ENCODE data around the gene CLIP2. TPM values are rescaled to one million over a fixed set of nuclear protein-coding genes. Genes with fewer than 3 reads are reported as not detected.
"Not testable (repeated sequence)": the region's sequence is repeated elsewhere in the genome, so short reads cannot be mapped to it uniquely, and the experiment has no call there.

The CLIP2 gene
- total and polyA plus RNA-seq, 2 donors from 2014 or later, result 5.8 to 19.1 TPM

- no peak overlapping the region for H3K27ac ChIP-seq (ENCODE audit: low read depth in 2 of 2, low read length in 2 of 2)
- no peak overlapping the region for H3K4me3 ChIP-seq (ENCODE audit: low read length in 3 of 3)
- TF ChIP-seq CTCF (IDR thresholded peaks at IDR 0.05; ENCODE audit: borderline replicate concordance, extremely low read depth, insufficient read depth), result no peak
- FAIRE-seq, result no peak
- H3K27me3 ChIP-seq (ENCODE audit: control insufficient read depth, insufficient read depth, low read length), result no peaks in the 10 kb centered on the region
- DNase-seq, result peak in 3 of 5 donors; percentile 21 to 38 (median 29)
- intact Hi-C loops (cut with DNase I), result no loop called here
- H3K9ac ChIP-seq (ENCODE audit: low read length in 3 of 3), result no peak overlapping the region
- H3K36me3 ChIP-seq (ENCODE audit: control insufficient read depth in 2 of 3, insufficient read depth in 3 of 3, low read length in 3 of 3), result no peaks in the 10 kb centered on the region
- H3K9me3 ChIP-seq (ENCODE audit: control insufficient read depth in 2 of 3, insufficient read depth in 1 of 3, low read length in 3 of 3), result no peaks in the 10 kb centered on the region
- H3K4me1 ChIP-seq (ENCODE audit: control insufficient read depth in 2 of 3, insufficient read depth in 2 of 3, low read depth in 1 of 3, low read length in 3 of 3), result peaks cover 0 to 11% (median 0%) of the 10 kb centered on the region in 3 donors
Observed at GRCh38 chr7:74428023-74428422, 138.8 kb downstream of the CLIP2 start.

GRCh38 chr7:74429153-74429747 is 140.0 kb downstream of the CLIP2 start:
- Histone ChIP-seq H3K4me1 (ENCODE audit: control insufficient read depth in 2 of 3, insufficient read depth in 2 of 3, low read depth in 1 of 3, low read length in 3 of 3) (peaks cover 0 to 11% (median 0%) of the 10 kb centered on the region in 3 donors), H3K36me3 (ENCODE audit: control insufficient read depth in 2 of 3, insufficient read depth in 3 of 3, low read length in 3 of 3) (no peaks in the 10 kb centered on the region), H3K27ac (ENCODE audit: low read depth in 2 of 2, low read length in 2 of 2) (peak overlapping the region; percentile 67 to 88), H3K27me3 (ENCODE audit: control insufficient read depth, insufficient read depth, low read length) (no peaks in the 10 kb centered on the region), H3K4me3 (ENCODE audit: low read length in 3 of 3) (no peak overlapping the region), H3K9me3 (ENCODE audit: control insufficient read depth in 2 of 3, insufficient read depth in 1 of 3, low read length in 3 of 3) (no peaks in the 10 kb centered on the region), H3K9ac (ENCODE audit: low read length in 3 of 3) (peak overlapping the region in 1 of 3 donors; percentile 40)
- FAIRE-seq (no peak), DNase-seq (peak; percentile 84 to 92 (median 88))
- intact Hi-C loops (cut with DNase I), result no loop called here
- TF ChIP-seq CTCF (IDR thresholded peaks at IDR 0.05; ENCODE audit: borderline replicate concordance, extremely low read depth, insufficient read depth), result no peak

GRCh38 chr7:74430409-74430808 is 141.2 kb downstream of the CLIP2 start:
- intact Hi-C loops (cut with DNase I); H3K36me3 ChIP-seq (ENCODE audit: control insufficient read depth in 2 of 3, insufficient read depth in 3 of 3, low read length in 3 of 3); H3K9me3 ChIP-seq (ENCODE audit: control insufficient read depth in 2 of 3, insufficient read depth in 1 of 3, low read length in 3 of 3); H3K27me3 ChIP-seq (ENCODE audit: control insufficient read depth, insufficient read depth, low read length); FAIRE-seq; H3K4me3 ChIP-seq (ENCODE audit: low read length in 3 of 3): not testable (repeated sequence)
- Histone ChIP-seq H3K27ac (ENCODE audit: low read depth in 2 of 2, low read length in 2 of 2) (peak overlapping the region; percentile 66 to 85), H3K9ac (ENCODE audit: low read length in 3 of 3) (peak overlapping the region in 1 of 3 donors; percentile 26), H3K4me1 (ENCODE audit: control insufficient read depth in 2 of 3, insufficient read depth in 2 of 3, low read depth in 1 of 3, low read length in 3 of 3) (peaks cover 0 to 14% (median 4%) of the 10 kb centered on the region in 3 donors)
- peak in 1 of 5 donors; percentile 50 for DNase-seq

- intact Hi-C loops (cut with DNase I), result no loop called here
- H3K4me3 ChIP-seq (ENCODE audit: low read length in 3 of 3), result no peak overlapping the region
Observed at GRCh38 chr7:74430961-74431466, 141.8 kb downstream of the CLIP2 start.

GRCh38 chr7:74437291-74437571 is 148.0 kb downstream of the CLIP2 start:
- DNase-seq; H3K4me1 ChIP-seq (ENCODE audit: control insufficient read depth in 2 of 3, insufficient read depth in 2 of 3, low read depth in 1 of 3, low read length in 3 of 3); H3K27me3 ChIP-seq (ENCODE audit: control insufficient read depth, insufficient read depth, low read length); H3K9ac ChIP-seq (ENCODE audit: low read length in 3 of 3); FAIRE-seq; H3K4me3 ChIP-seq (ENCODE audit: low read length in 3 of 3); H3K9me3 ChIP-seq (ENCODE audit: control insufficient read depth in 2 of 3, insufficient read depth in 1 of 3, low read length in 3 of 3); intact Hi-C loops (cut with DNase I); H3K27ac ChIP-seq (ENCODE audit: low read depth in 2 of 2, low read length in 2 of 2); H3K36me3 ChIP-seq (ENCODE audit: control insufficient read depth in 2 of 3, insufficient read depth in 3 of 3, low read length in 3 of 3): not testable (repeated sequence)

More at GRCh38 chr7:74430961-74431466, 141.8 kb downstream of the CLIP2 start:
- no peaks in the 10 kb centered on the region for H3K9me3 ChIP-seq (ENCODE audit: control insufficient read depth in 2 of 3, insufficient read depth in 1 of 3, low read length in 3 of 3)
- TF ChIP-seq CTCF (IDR thresholded peaks at IDR 0.05; ENCODE audit: borderline replicate concordance, extremely low read depth, insufficient read depth), result no peak
- peaks cover 0 to 17% (median 6%) of the 10 kb centered on the region in 3 donors for H3K4me1 ChIP-seq (ENCODE audit: control insufficient read depth in 2 of 3, insufficient read depth in 2 of 3, low read depth in 1 of 3, low read length in 3 of 3)
- DNase-seq, result peak in 4 of 5 donors; percentile 30 to 65 (median 47)
- H3K27me3 ChIP-seq (ENCODE audit: control insufficient read depth, insufficient read depth, low read length), result no peaks in the 10 kb centered on the region
- peak overlapping the region in 2 of 3 donors; percentile 41 to 61 for H3K9ac ChIP-seq (ENCODE audit: low read length in 3 of 3)
- FAIRE-seq, result no peak
- peak overlapping the region; percentile 85 to 89 for H3K27ac ChIP-seq (ENCODE audit: low read depth in 2 of 2, low read length in 2 of 2)
- H3K36me3 ChIP-seq (ENCODE audit: control insufficient read depth in 2 of 3, insufficient read depth in 3 of 3, low read length in 3 of 3), result no peaks in the 10 kb centered on the region

Measured in kidney (tissue), 14 donors.